Tibial nerve (tissue), 4 donors: Measurements from ENCODE around the gene UGT1A8. TPM values are rescaled to one million over a fixed set of nuclear protein-coding genes. Genes with fewer than 3 reads are reported as not detected.
"Not testable (repeated sequence)": the region's sequence is repeated elsewhere in the genome, so short reads cannot be mapped to it uniquely, and the experiment has no call there.

Experiments used
- DNase-seq, 2 donors: peaks; one replicate each; pipeline ENCODE4 v3.0.0-alpha.2; 2019; ENCODE audit warnings: low spot score in 2 of 2
- H3K27ac ChIP-seq, 4 donors: fragments of 200-600 bp; sonication (generic) in 3 of 4; one replicate each; pipeline ENCODE4 v1.5.1; 2017 to 2019; ENCODE audit warnings: mild to moderate bottlenecking in 1 of 4
- H3K27me3 ChIP-seq, 2 donors: fragments of 200-600 bp; sonication (generic) in 1 of 2; one replicate each; pipeline versions ENCODE4 v1.5.1 to v1.6.0; 2017 to 2019
- H3K36me3 ChIP-seq, 3 donors: fragments of 200-600 bp; sonication (generic); one replicate each; pipeline ENCODE4 v1.5.1; 2018 to 2019
- H3K4me1 ChIP-seq, 4 donors: fragments of 200-600 bp; sonication (generic) in 3 of 4; one replicate each; pipeline ENCODE4 v1.5.1; 2017 to 2019
- H3K4me3 ChIP-seq, 4 donors: fragments of 200-600 bp; sonication (generic) in 3 of 4; one replicate each; pipeline ENCODE4 v1.5.1; 2017 to 2019; ENCODE audit warnings: mild to moderate bottlenecking in 1 of 4, moderate library complexity in 1 of 4
- H3K9me3 ChIP-seq, 4 donors: fragments of 200-600 bp; sonication (generic) in 3 of 4; one replicate each; pipeline ENCODE4 v1.5.1; 2017 to 2019
- EP300 ChIP-seq, 2 donors: sonication (generic); formaldehyde crosslinking; IDR thresholded peaks; one replicate each; pipeline ENCODE4 v1.6.1; 2017; ENCODE audit warnings: antibody characterized with exemption in 2 of 2, mild to moderate bottlenecking in 1 of 2
- POLR2A ChIP-seq, 2 donors: fragments of 450-650 bp; IDR thresholded peaks; one replicate each; pipeline ENCODE4 v1.6.1; 2017; ENCODE audit warnings: antibody characterized with exemption in 2 of 2, mild to moderate bottlenecking in 2 of 2, moderate library complexity in 2 of 2
- WGBS, 2 donors: methylation state at CpG; one replicate each; pipeline ENCODE4 v1.1.5; 2018; 5-methylcytosine and 5-hydroxymethylcytosine counted together
- total RNA-seq, 4 donors: library from RNA; depleted of rRNA; stranded (reverse); fragments of >200 nt; gene quantifications; one replicate each; pipeline ENCODE4 v1.1.0, GENCODE V29; 2016
- TF ChIP-seq, protein P1 (sequence below), 5 experiments: fragments of 200-600 bp in 3 of 5; fragments of 450-650 bp in 2 of 5; sonication (generic) in 3 of 5; IDR thresholded peaks; one replicate each; pipeline ENCODE4 v1.5.1; 2016 to 2019; ENCODE audit warnings: antibody characterized with exemption in 5 of 5, mild to moderate bottlenecking in 3 of 5, moderate library complexity in 2 of 5

The UGT1A8 gene
- total RNA-seq, 4 donors from 2014 or later, result not detected

DNA sequence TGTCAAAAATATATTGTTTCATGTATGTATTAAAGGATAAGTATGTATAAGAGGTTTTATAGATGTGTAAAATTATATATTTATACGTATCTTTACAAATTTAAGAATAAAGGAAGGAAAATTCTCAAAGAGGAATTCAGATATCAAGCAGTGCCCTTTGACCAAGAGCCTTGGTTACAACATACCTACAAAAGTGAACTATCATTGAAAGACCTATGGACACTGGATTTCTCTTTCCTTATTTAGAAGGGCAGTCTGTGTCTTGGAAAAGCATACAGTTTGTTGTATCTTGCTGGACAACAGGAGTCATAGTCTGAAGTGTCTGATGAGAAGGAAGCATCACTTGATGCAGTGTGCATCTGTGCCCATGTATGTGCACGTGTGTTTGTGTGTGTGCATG lies 29.0 kb upstream of the UGT1A8 start:
- TF ChIP-seq, protein P1, sequence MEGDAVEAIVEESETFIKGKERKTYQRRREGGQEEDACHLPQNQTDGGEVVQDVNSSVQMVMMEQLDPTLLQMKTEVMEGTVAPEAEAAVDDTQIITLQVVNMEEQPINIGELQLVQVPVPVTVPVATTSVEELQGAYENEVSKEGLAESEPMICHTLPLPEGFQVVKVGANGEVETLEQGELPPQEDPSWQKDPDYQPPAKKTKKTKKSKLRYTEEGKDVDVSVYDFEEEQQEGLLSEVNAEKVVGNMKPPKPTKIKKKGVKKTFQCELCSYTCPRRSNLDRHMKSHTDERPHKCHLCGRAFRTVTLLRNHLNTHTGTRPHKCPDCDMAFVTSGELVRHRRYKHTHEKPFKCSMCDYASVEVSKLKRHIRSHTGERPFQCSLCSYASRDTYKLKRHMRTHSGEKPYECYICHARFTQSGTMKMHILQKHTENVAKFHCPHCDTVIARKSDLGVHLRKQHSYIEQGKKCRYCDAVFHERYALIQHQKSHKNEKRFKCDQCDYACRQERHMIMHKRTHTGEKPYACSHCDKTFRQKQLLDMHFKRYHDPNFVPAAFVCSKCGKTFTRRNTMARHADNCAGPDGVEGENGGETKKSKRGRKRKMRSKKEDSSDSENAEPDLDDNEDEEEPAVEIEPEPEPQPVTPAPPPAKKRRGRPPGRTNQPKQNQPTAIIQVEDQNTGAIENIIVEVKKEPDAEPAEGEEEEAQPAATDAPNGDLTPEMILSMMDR (IDR thresholded peaks at IDR 0.05), result no peak
- Histone ChIP-seq H3K4me3 (no peak overlapping the region), H3K36me3 (no peaks in the 10 kb centered on the region), H3K4me1 (no peaks in the 10 kb centered on the region), H3K9me3 (no peaks in the 10 kb centered on the region), H3K27ac (no peak overlapping the region), H3K27me3 (no peaks in the 10 kb centered on the region)
- WGBS, 2 donors, result 87 to 89% methylated on average over 2 of the region's 2 CpGs
- no peak for DNase-seq

DNA sequence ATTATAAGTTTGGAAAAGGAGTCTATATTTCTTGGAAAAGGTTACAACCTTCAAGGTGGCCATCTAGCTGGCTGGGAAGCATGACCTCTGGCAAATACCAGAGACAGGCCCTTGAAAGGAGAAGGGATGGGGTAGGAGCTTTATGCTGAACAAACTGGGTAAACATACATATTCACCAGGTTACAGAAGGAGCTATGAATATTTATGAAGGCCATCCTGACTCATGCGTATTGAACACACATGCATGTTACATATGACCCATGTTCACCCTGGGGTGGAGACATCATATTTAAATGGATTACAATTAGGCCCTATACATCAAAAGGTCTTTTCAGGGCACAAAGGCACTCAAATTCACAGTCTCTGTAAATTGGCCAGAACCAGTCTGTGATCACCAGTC lies 24.7 kb upstream of the UGT1A8 start:
- not testable (repeated sequence) for H3K27me3 ChIP-seq, H3K4me1 ChIP-seq, DNase-seq, H3K9me3 ChIP-seq, H3K4me3 ChIP-seq, H3K36me3 ChIP-seq, H3K27ac ChIP-seq
- 85 to 100% methylated on average over 1 of the region's 1 CpG for WGBS, 2 donors

DNA sequence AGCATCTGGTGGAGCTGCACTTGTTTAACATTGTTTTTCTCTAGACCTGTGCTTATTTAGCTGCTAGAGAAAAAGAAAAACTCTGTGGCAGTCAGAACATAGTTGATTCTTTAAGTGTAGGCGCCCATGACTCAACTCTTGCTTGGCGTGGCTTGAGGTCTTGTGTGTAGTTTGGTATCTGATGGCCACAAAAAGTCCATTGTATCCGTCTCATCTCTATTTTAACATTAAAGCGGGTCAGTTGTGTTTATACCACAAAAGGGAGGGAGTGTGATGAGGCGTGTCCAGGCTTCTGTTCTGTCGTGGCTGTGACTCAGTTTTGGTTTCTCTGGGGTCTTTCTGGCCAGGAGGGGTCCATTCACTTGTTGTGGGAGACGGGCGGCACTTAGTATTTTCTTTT lies 24.2 kb upstream of the UGT1A8 start:
- Histone ChIP-seq H3K4me3 (no peak overlapping the region), H3K36me3 (no peaks in the 10 kb centered on the region), H3K4me1 (no peaks in the 10 kb centered on the region), H3K27ac (no peak overlapping the region), H3K9me3 (no peaks in the 10 kb centered on the region), H3K27me3 (no peaks in the 10 kb centered on the region)
- TF ChIP-seq POLR2A (IDR thresholded peaks at IDR 0.05), result no peak
- TF ChIP-seq, protein P1 (IDR thresholded peaks at IDR 0.05), result no peak
- no peak for TF ChIP-seq EP300 (IDR thresholded peaks at IDR 0.05)
- DNase-seq, result no peak
- WGBS, 2 donors, result 58 to 63% methylated on average over 8 of the region's 8 CpGs

DNA sequence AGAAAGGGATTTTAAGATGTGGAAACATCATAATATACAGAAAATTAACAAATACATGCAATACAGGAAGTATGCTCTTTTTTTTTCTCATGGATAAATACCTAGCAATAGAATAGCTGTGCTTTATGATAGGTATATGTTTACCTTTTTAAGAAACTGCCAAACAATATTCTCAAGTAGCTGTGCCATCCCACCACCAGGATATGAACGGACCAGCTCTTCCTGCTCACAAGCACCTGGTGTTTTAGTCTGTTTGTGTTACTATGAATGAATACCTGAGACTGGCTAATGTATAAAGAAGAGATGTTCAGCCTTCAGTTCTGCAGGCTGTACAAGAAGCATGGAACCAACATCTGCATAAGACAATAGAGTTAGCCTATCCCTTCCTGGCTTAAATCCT lies 19.9 kb upstream of the UGT1A8 start:
- Histone ChIP-seq H3K4me1 (no peaks in the 10 kb centered on the region), H3K9me3 (no peaks in the 10 kb centered on the region), H3K4me3 (no peak overlapping the region), H3K27me3 (no peaks in the 10 kb centered on the region), H3K36me3 (no peaks in the 10 kb centered on the region), H3K27ac (no peak overlapping the region)
- 55 to 61% methylated on average over 1 of the region's 1 CpG for WGBS, 2 donors
- DNase-seq, result no peak
- TF ChIP-seq EP300 (IDR thresholded peaks at IDR 0.05), result no peak
- no peak for TF ChIP-seq POLR2A (IDR thresholded peaks at IDR 0.05)
- TF ChIP-seq, protein P1 (IDR thresholded peaks at IDR 0.05), result no peak

DNA sequence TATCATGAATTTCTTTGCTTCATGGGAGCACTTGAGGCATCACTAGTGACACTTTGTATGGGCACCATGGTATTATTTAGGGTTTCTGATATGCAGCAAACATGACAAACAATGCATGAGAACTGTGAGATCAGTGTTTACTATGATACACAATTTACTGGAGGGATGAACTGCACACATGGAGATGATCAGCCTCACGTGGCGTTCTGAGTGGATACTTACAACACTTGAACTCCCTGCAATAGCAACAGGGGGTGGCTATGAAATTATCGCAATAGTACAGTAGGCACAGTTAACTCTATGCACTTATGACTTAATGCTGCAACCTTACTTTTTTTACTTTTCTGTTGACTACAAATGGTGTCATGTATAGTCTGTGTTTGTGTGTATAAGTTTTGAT lies 18.5 kb upstream of the UGT1A8 start:
- H3K9me3 ChIP-seq, result no peaks in the 10 kb centered on the region
- no peak overlapping the region for H3K27ac ChIP-seq
- H3K27me3 ChIP-seq, result no peaks in the 10 kb centered on the region
- no peaks in the 10 kb centered on the region for H3K4me1 ChIP-seq
- 58 to 77% methylated on average over 3 of the region's 3 CpGs for whole genome bisulfite sequencing, 2 donors
- DNase-seq, result no peak
- no peak overlapping the region for H3K4me3 ChIP-seq
- H3K36me3 ChIP-seq, result no peaks in the 10 kb centered on the region
- TF ChIP-seq POLR2A (IDR thresholded peaks at IDR 0.05), result no peak
- no peak for TF ChIP-seq EP300 (IDR thresholded peaks at IDR 0.05)
- TF ChIP-seq, protein P1 (IDR thresholded peaks at IDR 0.05), result no peak

DNA sequence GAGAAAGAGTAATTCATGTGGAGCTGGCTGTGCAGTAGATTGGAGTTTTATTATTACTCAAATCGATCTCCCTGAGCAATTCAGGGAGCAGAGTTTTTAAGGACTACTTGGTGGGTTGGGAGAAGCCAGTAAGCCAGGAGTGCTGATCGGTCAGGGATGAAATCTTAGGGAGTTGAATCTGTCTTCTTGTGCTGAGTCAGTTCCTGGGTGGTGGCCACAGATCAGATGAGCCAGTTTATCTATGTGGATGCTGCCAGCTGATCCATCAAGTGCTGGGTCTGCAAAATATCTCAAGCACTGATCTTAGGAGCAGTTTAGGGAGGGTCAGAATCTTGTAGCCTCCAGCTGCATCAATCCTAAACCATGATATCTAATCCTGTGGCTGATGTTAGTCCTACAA lies 17.0 kb upstream of the UGT1A8 start:
- Histone ChIP-seq H3K4me3 (no peak overlapping the region), H3K36me3 (no peaks in the 10 kb centered on the region), H3K4me1 (no peaks in the 10 kb centered on the region), H3K27me3 (no peaks in the 10 kb centered on the region), H3K9me3 (no peaks in the 10 kb centered on the region), H3K27ac (no peak overlapping the region)
- no peak for DNase-seq
- WGBS, 2 donors, result 70 to 93% methylated on average over 2 of the region's 2 CpGs
- TF ChIP-seq EP300 (IDR thresholded peaks at IDR 0.05) (no peak), POLR2A (IDR thresholded peaks at IDR 0.05) (no peak)
- TF ChIP-seq, protein P1 (IDR thresholded peaks at IDR 0.05), result no peak
